H1 (cell line): ENCODE measurements around the gene WDR13. TPM values are rescaled to one million over a fixed set of nuclear protein-coding genes. Genes with fewer than 3 reads are reported as not detected.

ENCODE experiments used
- CTCF ChIA-PET: fragments of 300-600 bp; sonication (Branson Sonifier 250); formaldehyde crosslinking; loops from one replicate; lab custom pipeline; 2021; ENCODE audit not compliant: partially characterized antibody; lab: Charles Lee
- POLR2A ChIA-PET: fragments of 300-600 bp; sonication (Branson Sonifier 250); formaldehyde crosslinking; loops from one replicate; lab custom pipeline; 2021; ENCODE audit warnings: inconsistent platforms; ENCODE audit not compliant: partially characterized antibody; lab: Charles Lee
- DNase-seq, 2 experiments: peaks; one replicate each; pipeline versions ENCODE4 v3.0.0 to v3.0.0-alpha.2; 2010 to 2022; ENCODE audit warnings: low spot score in 2 of 2, low read depth in 1 of 2, mixed read lengths in 1 of 2
- FAIRE-seq: peaks from 2 replicates; lab custom pipeline; 2011; peaks lifted over from hg19 to GRCh38; lab: Jason Lieb, UNC
- H2AFZ ChIP-seq: 2 replicates; pipeline ENCODE4 v1.8.1; 2012; ENCODE audit warnings: low read length, inconsistent platforms
- H2AK5ac ChIP-seq: 2 replicates; pipeline ENCODE4 v1.6.1; 2013; ENCODE audit warnings: low read depth, low read length
- H2BK120ac ChIP-seq: replicated peaks from 2 replicates; pipeline ENCODE3; 2013; ENCODE audit warnings: low read depth, low read length, inconsistent platforms
- H2BK12ac ChIP-seq: 2 replicates; pipeline ENCODE4 v1.6.1; 2013; ENCODE audit warnings: low read depth, low read length
- H2BK15ac ChIP-seq: 2 replicates; pipeline ENCODE4 v1.6.1; 2013; ENCODE audit warnings: low read length
- H2BK20ac ChIP-seq: 2 replicates; pipeline ENCODE4 v1.6.1; 2013; ENCODE audit warnings: low read length
- H2BK5ac ChIP-seq: 2 replicates; pipeline ENCODE4 v1.6.1; 2013; ENCODE audit warnings: low read depth, low read length
- H3K14ac ChIP-seq: 2 replicates; pipeline ENCODE4 v1.6.1; 2013; ENCODE audit warnings: inconsistent platforms; ENCODE audit not compliant: insufficient read length
- H3K18ac ChIP-seq: 2 replicates; pipeline ENCODE4 v1.6.1; 2013; ENCODE audit warnings: low read length; ENCODE audit errors: extremely low read depth
- H3K23ac ChIP-seq: 2 replicates; pipeline ENCODE4 v1.6.1; 2013; ENCODE audit warnings: inconsistent platforms; ENCODE audit not compliant: insufficient read length
- H3K23me2 ChIP-seq: 2 replicates; pipeline ENCODE4 v1.6.1; 2013; ENCODE audit warnings: low read depth, low read length
- H3K27ac ChIP-seq: 2 replicates; pipeline ENCODE4 v1.6.1; 2011; ENCODE audit warnings: low read depth, low read length, inconsistent platforms
- H3K27me3 ChIP-seq, 4 experiments: replicated peaks in 1 of 4; 1 replicate in 1 of 4; 2 replicates in 3 of 4; pipeline versions ENCODE4 v1.6.1 to v1.8.1; 2011 to 2013; ENCODE audit warnings: low read length in 3 of 4, mild to moderate bottlenecking in 3 of 4, inconsistent platforms in 2 of 4, mixed read lengths in 2 of 4, moderate library complexity in 1 of 4; ENCODE audit not compliant: control insufficient read depth in 3 of 4, insufficient read depth in 3 of 4; ENCODE audit errors: extremely low read depth in 1 of 4
- H3K36me3 ChIP-seq, 4 experiments: 2 replicates each; pipeline versions ENCODE4 v1.6.1 to v1.8.1; 2011 to 2013; ENCODE audit warnings: mild to moderate bottlenecking in 4 of 4, low read length in 3 of 4, moderate library complexity in 2 of 4, control low read depth in 1 of 4, inconsistent platforms in 1 of 4; ENCODE audit not compliant: insufficient read depth in 4 of 4, control insufficient read depth in 2 of 4
- H3K4ac ChIP-seq: replicated peaks from 2 replicates; pipeline ENCODE3; 2013; ENCODE audit warnings: low read length, low read depth, mixed read lengths, inconsistent platforms; ENCODE audit not compliant: insufficient read length
- H3K4me1 ChIP-seq, 4 experiments: replicated peaks in 1 of 4; 1 replicate in 1 of 4; 2 replicates in 3 of 4; pipeline versions ENCODE4 v1.6.1 to v1.8.1; 2011 to 2013; ENCODE audit warnings: low read length in 3 of 4, inconsistent platforms in 2 of 4, mixed read lengths in 1 of 4; ENCODE audit not compliant: insufficient read depth in 4 of 4, control insufficient read depth in 3 of 4
- H3K4me2 ChIP-seq, 2 experiments: 2 replicates each; pipeline versions ENCODE4 v1.6.1 to v1.8.1; 2011 to 2013; ENCODE audit warnings: low read depth in 2 of 2, low read length in 2 of 2, control low read depth in 1 of 2, inconsistent platforms in 1 of 2, mild to moderate bottlenecking in 1 of 2; ENCODE audit not compliant: insufficient read depth in 1 of 2
- H3K4me3 ChIP-seq, 4 experiments: fragments of 200-600, 300-600 bp in 1 of 4; sonication (generic), shearing (Covaris generic), sonication (Bioruptor Twin) in 1 of 4; 2 replicates each; pipeline versions ENCODE4 v1.5.1 to v1.8.1; 2011 to 2016; ENCODE audit warnings: low read length in 4 of 4, low read depth in 3 of 4, control low read depth in 2 of 4, inconsistent platforms in 2 of 4, mild to moderate bottlenecking in 2 of 4, mixed read lengths in 1 of 4, moderate library complexity in 1 of 4; ENCODE audit not compliant: insufficient read depth in 2 of 4; ENCODE audit errors: extremely low read depth in 1 of 4
- H3K56ac ChIP-seq: replicated peaks from 2 replicates; pipeline ENCODE3; 2013; ENCODE audit warnings: low read depth, mild to moderate bottlenecking, mixed read lengths, low read length, inconsistent platforms; ENCODE audit not compliant: insufficient read length
- H3K79me1 ChIP-seq: 2 replicates; pipeline ENCODE4 v1.6.1; 2013; ENCODE audit warnings: low read depth, low read length, control low read depth
- H3K79me2 ChIP-seq, 2 experiments: 2 replicates each; pipeline versions ENCODE4 v1.6.1 to v1.8.1; 2012 to 2013; ENCODE audit warnings: low read length in 2 of 2, mild to moderate bottlenecking in 2 of 2, inconsistent platforms in 1 of 2; ENCODE audit not compliant: insufficient read depth in 2 of 2, control insufficient read depth in 1 of 2
- H3K9ac ChIP-seq, 4 experiments: replicated peaks in 1 of 4; 1 replicate in 1 of 4; 2 replicates in 3 of 4; pipeline versions ENCODE4 v1.6.1 to v1.8.1; 2011 to 2013; ENCODE audit warnings: low read depth in 3 of 4, low read length in 3 of 4, control low read depth in 2 of 4, mild to moderate bottlenecking in 2 of 4, moderate library complexity in 2 of 4, inconsistent platforms in 1 of 4; ENCODE audit errors: extremely low read depth in 1 of 4
- H3K9me3 ChIP-seq, 2 experiments: 2 replicates each; pipeline versions ENCODE4 v1.6.1 to v1.8.1; 2012 to 2013; ENCODE audit warnings: mild to moderate bottlenecking in 2 of 2, moderate library complexity in 2 of 2, control low read depth in 1 of 2, inconsistent platforms in 1 of 2, low read depth in 1 of 2, low read length in 1 of 2, mixed read lengths in 1 of 2; ENCODE audit not compliant: insufficient read depth in 2 of 2
- H4K20me1 ChIP-seq, 2 experiments: replicated peaks in 1 of 2; 2 replicates each; pipeline versions ENCODE3 to v1.8.1; 2011 to 2013; ENCODE audit warnings: inconsistent platforms in 2 of 2, low read length in 2 of 2, mild to moderate bottlenecking in 1 of 2; ENCODE audit not compliant: insufficient read depth in 2 of 2, control insufficient read depth in 1 of 2
- H4K5ac ChIP-seq: 2 replicates; pipeline ENCODE4 v1.6.1; 2013; ENCODE audit warnings: low read length, low read depth, mixed read lengths, inconsistent platforms; ENCODE audit not compliant: insufficient read length
- H4K8ac ChIP-seq: 2 replicates; pipeline ENCODE4 v1.8.0; 2013; ENCODE audit warnings: mild to moderate bottlenecking, moderate library complexity, low read length, inconsistent platforms; ENCODE audit not compliant: insufficient read depth; ENCODE audit errors: extremely low read depth
- H4K91ac ChIP-seq: replicated peaks from 2 replicates; pipeline ENCODE3; 2013; ENCODE audit warnings: low read length, mixed read lengths, inconsistent platforms; ENCODE audit not compliant: insufficient read length
- ATF2 ChIP-seq: IDR thresholded peaks from 2 replicates; pipeline ENCODE4 v1.6.1; 2012; ENCODE audit warnings: low read length, inconsistent platforms
- CHD2 ChIP-seq: IDR thresholded peaks from 2 replicates; pipeline ENCODE4 v1.6.1; 2012; ENCODE audit warnings: low read length, improper control_type of control experiment
- CTBP2 ChIP-seq: IDR thresholded peaks from 2 replicates; pipeline ENCODE4 v1.7.0; 2011; ENCODE audit warnings: borderline replicate concordance, mild to moderate bottlenecking, moderate library complexity, mixed read lengths, low read length; ENCODE audit not compliant: insufficient read depth, insufficient read length
- EP300 ChIP-seq, 2 experiments: IDR thresholded peaks; 1 replicate in 1 of 2; 2 replicates in 1 of 2; pipeline ENCODE4 v1.6.1; 2011 to 2012; ENCODE audit warnings: low read depth in 2 of 2, low read length in 2 of 2, mild to moderate bottlenecking in 2 of 2, borderline replicate concordance in 1 of 2, inconsistent platforms in 1 of 2, moderate library complexity in 1 of 2
- FOSL1 ChIP-seq: IDR thresholded peaks from 2 replicates; pipeline ENCODE4 v1.6.1; 2011; ENCODE audit warnings: mild to moderate bottlenecking, low read depth, low read length, moderate library complexity; ENCODE audit not compliant: insufficient read depth
- HDAC2 ChIP-seq, 2 experiments: fragments of 300-600 bp in 1 of 2; sonication (generic) in 1 of 2; IDR thresholded peaks; 2 replicates each; pipeline ENCODE4 v1.6.1; 2011 to 2012; ENCODE audit warnings: low read depth in 2 of 2, low read length in 2 of 2, mild to moderate bottlenecking in 2 of 2, moderate library complexity in 2 of 2, borderline replicate concordance in 1 of 2, inconsistent platforms in 1 of 2
- KDM4A ChIP-seq: IDR thresholded peaks from one replicate; pipeline ENCODE4 v1.7.1; 2012; ENCODE audit warnings: low read depth, mild to moderate bottlenecking, moderate library complexity, low read length, inconsistent platforms; ENCODE audit not compliant: severe bottlenecking
- POU5F1 ChIP-seq: IDR thresholded peaks from 2 replicates; pipeline ENCODE4 v1.6.1; 2011; ENCODE audit warnings: low read depth, mild to moderate bottlenecking, low read length, moderate library complexity
- SAP30 ChIP-seq: fragments of 300-600 bp; sonication (generic); IDR thresholded peaks from 2 replicates; pipeline ENCODE4 v1.7.1; 2012; ENCODE audit warnings: low read length, moderate library complexity, mild to moderate bottlenecking, inconsistent platforms; ENCODE audit not compliant: insufficient read depth, insufficient replicate concordance
- SP2 ChIP-seq: IDR thresholded peaks from 2 replicates; pipeline ENCODE4 v1.6.1; 2012; ENCODE audit warnings: mild to moderate bottlenecking, low read length, inconsistent platforms
- TBP ChIP-seq: IDR thresholded peaks from 2 replicates; pipeline ENCODE4 v1.6.1; 2011; ENCODE audit warnings: low read depth, low read length, improper control_type of control experiment
- TEAD4 ChIP-seq: IDR thresholded peaks from 2 replicates; pipeline ENCODE4 v1.6.1; 2012; ENCODE audit warnings: low read depth, low read length, inconsistent platforms, mixed read lengths
- WGBS, 2 experiments: shearing (Covaris generic) in 1 of 2; methylation state at CpG; one replicate each; pipeline versions ENCODE4 v1.1.6 to v1.1.7; 2013 to 2015; ENCODE audit warnings: low lambda C conversion rate in 2 of 2, mixed read lengths in 2 of 2, inconsistent platforms in 1 of 2, low coverage in 1 of 2, missing lambda C conversion rate in 1 of 2; ENCODE audit not compliant: insufficient replicate concordance in 2 of 2, insufficient coverage in 1 of 2, insufficient read length in 1 of 2; ENCODE audit errors: extremely low coverage in 1 of 2, missing lambda C conversion rate in 1 of 2; 5-methylcytosine and 5-hydroxymethylcytosine counted together
- polyA plus RNA-seq, 7 experiments: library from polyadenylated mRNA; depleted of rRNA in 3 of 7; stranded (reverse) in 5 of 7; unstranded in 2 of 7; fragments of >200 nt in 5 of 7; fragments of 200-250 nt in 2 of 7; gene quantifications; 1 replicate in 5 of 7; 2 replicates in 1 of 7; 4 replicates in 1 of 7; pipeline versions ENCODE4 v1.2.1 to v1.2.3, GENCODE V29; 2011 to 2013; ENCODE audit warnings: missing spikeins in 2 of 7, mixed read lengths in 2 of 7
- total RNA-seq: library from RNA; stranded (reverse); fragmentation: NEBNext Ultra II Directional; extraction: Animal tissue kit (Norgen Biotek cat#: 25700); gene quantifications from 2 replicates; pipeline ENCODE4 v1.2.1, GENCODE V29; 2021

The WDR13 gene
- total and polyA plus RNA-seq, 2 of the 8 experiments (the other 6 are each of a cell fraction or from before 2014, with no cell fraction given) = 19.4 to 46.3 TPM

- no peak overlapping the region for H3K56ac ChIP-seq
- no peak overlapping the region for H3K14ac ChIP-seq
- no peaks in the 10 kb centered on the region for H3K27me3 ChIP-seq
- no peak overlapping the region for H4K8ac ChIP-seq
- no peak overlapping the region for H3K4me2 ChIP-seq
- no peaks in the 10 kb centered on the region for H4K20me1 ChIP-seq
- no peak overlapping the region for H4K5ac ChIP-seq
- no peaks in the 10 kb centered on the region for H3K79me2 ChIP-seq
- CTCF ChIA-PET = no interaction called here
- H3K4me3 ChIP-seq = no peak overlapping the region
- no peaks in the 10 kb centered on the region for H3K79me1 ChIP-seq
- 72% methylated on average over 2 of the region's 2 CpGs; no CpG with 5 or more reads in 1 of the 2 experiments for WGBS, 2 experiments
- H2BK15ac ChIP-seq = no peak overlapping the region
- H2AK5ac ChIP-seq = no peak overlapping the region
- H4K91ac ChIP-seq = no peak overlapping the region
- H3K18ac ChIP-seq = no peak overlapping the region
- no peaks in the 10 kb centered on the region for H3K23me2 ChIP-seq
- H3K27ac ChIP-seq = no peak overlapping the region
- H3K9ac ChIP-seq = no peak overlapping the region
- no peak overlapping the region for H2BK20ac ChIP-seq
- no peak for FAIRE-seq
- no peak overlapping the region for H3K23ac ChIP-seq
- no peaks in the 10 kb centered on the region for H3K9me3 ChIP-seq
- H3K4ac ChIP-seq = no peak overlapping the region
- no peak overlapping the region for H2AFZ ChIP-seq
- no peak for DNase-seq
- H3K36me3 ChIP-seq = no peaks in the 10 kb centered on the region
- H2BK120ac ChIP-seq = no peak overlapping the region
- no peak overlapping the region for H2BK5ac ChIP-seq
- POLR2A ChIA-PET = interaction anchor here (1.8 kb wide), 1 partner anchor 10 kb away, joined by 9 read pairs; the partner anchor contains the start of gene RBM3
- H2BK12ac ChIP-seq = no peak overlapping the region
- no peaks in the 10 kb centered on the region for H3K4me1 ChIP-seq
- TF ChIP-seq TEAD4 = no peak
- TF ChIP-seq EP300 (IDR thresholded peaks at IDR 0.05; ENCODE audit: borderline replicate concordance in 1 of 2, low read depth in 2 of 2, low read length in 2 of 2) = no peak
- TF ChIP-seq KDM4A = no peak
- no peak for TF ChIP-seq ATF2
- TF ChIP-seq CTBP2 = no peak
- no peak for TF ChIP-seq CHD2
- TF ChIP-seq SAP30 = no peak
- no peak for TF ChIP-seq HDAC2 (IDR thresholded peaks at IDR 0.05; ENCODE audit: borderline replicate concordance in 1 of 2, low read depth in 2 of 2, low read length in 2 of 2)
- no peak for TF ChIP-seq SP2
- no peak for TF ChIP-seq POU5F1
- TF ChIP-seq FOSL1 = no peak
- no peak for TF ChIP-seq TBP
These were observed 12.6 kb upstream of the WDR13 start for GRCh38 chrX:48584698-48585097.
